ENCODE measurements around the gene CCDC117. TPM values are rescaled to one million over a fixed set of nuclear protein-coding genes. Genes with fewer than 3 reads are reported as not detected.

The CCDC117 gene
- total RNA-seq, 1 experiment from 2014 or later = 33.5 TPM

DNA sequence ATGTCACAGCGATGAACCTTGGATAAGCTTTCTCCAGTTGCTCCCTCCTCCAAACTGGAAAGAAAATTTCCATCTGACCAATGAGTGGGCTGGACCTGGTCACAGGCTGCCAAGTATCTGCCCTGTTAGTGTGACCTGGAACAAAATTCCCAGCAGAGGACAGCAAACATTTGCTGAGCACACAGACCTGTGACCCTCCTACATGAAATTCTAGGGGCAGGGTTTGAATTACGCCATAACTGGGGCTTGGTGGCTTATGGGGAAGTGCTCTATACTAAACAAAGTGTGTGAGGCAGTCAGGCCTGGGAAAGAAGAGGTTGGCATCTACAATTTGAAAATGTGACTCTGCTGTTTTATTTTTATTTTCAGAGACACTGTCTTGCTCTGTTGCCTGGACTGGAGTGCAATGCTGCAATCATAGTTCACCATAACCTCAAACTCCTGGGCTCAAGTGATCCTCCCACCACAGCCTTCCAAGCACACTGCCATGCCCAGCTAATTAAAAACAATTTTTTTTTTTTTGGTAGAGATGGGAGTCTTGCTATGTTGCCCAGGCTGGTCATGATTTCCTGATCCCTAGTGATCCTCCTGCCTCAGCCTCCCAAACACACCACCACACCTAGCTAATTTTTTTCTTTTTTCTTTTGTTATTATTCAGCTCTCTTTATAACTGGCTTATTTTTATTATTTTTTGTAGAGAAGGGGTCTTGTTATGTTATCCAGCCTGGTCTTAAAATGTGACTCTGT, 41.5 kb downstream of the CCDC117 start:
- H3K36me3 ChIP-seq (ENCODE audit: insufficient read depth, low read length, poor library complexity, severe bottlenecking) = no peaks in the 10 kb centered on the region
- intact Hi-C loops (cut with micrococcal nuclease; ENCODE audit: unreplicated experiment) = no loop called here
- no peaks in the 10 kb centered on the region for H3K4me1 ChIP-seq (ENCODE audit: insufficient read depth, low read length, poor library complexity, severe bottlenecking)
- CTCF ChIA-PET = no interaction called here
- BruUV-seq (replicated peaks) = no TSS peak
- no peak for DNase-seq (ENCODE audit: low spot score)
- no peak for TF ChIP-seq EZH2 (IDR thresholded peaks at IDR 0.05; ENCODE audit: borderline replicate concordance, low read depth, low read length, poor library complexity, severe bottlenecking)
- TF ChIP-seq CTCF (conservative IDR thresholded peaks at IDR 0.05; ENCODE audit: low read depth, low read length) = no peak
- no peak overlapping the region for H3K4me3 ChIP-seq (ENCODE audit: low read depth, low read length, poor library complexity, severe bottlenecking)
- no peak overlapping the region for H3K27ac ChIP-seq (ENCODE audit: low read depth, low read length, poor library complexity, severe bottlenecking)
- POLR2A ChIA-PET (ENCODE audit: low non-redundant PET) = no interaction called here
- H3K27me3 ChIP-seq (replicated peaks; ENCODE audit: insufficient read depth, low read depth, low read length, poor library complexity) = no peaks in the 10 kb centered on the region
- H3K9me3 ChIP-seq (ENCODE audit: low read depth, low read length, poor library complexity, severe bottlenecking) = no peaks in the 10 kb centered on the region

GRCh38 chr22:28815111-28815510, 42.6 kb downstream of the CCDC117 start:
- CTCF ChIA-PET = no interaction called here
- intact Hi-C loops (cut with micrococcal nuclease; ENCODE audit: unreplicated experiment) = no loop called here
- no TSS peak for BruUV-seq (replicated peaks)

GRCh38 chr22:28815729-28816128, 43.2 kb downstream of the CCDC117 start:
- TF ChIP-seq EZH2 (IDR thresholded peaks at IDR 0.05; ENCODE audit: borderline replicate concordance, low read depth, low read length, poor library complexity, severe bottlenecking) (no peak), CTCF (conservative IDR thresholded peaks at IDR 0.05; ENCODE audit: low read depth, low read length) (no peak)
- intact Hi-C loops (cut with micrococcal nuclease; ENCODE audit: unreplicated experiment) = no loop called here
- Histone ChIP-seq H3K4me1 (ENCODE audit: insufficient read depth, low read length, poor library complexity, severe bottlenecking) (no peaks in the 10 kb centered on the region), H3K4me3 (ENCODE audit: low read depth, low read length, poor library complexity, severe bottlenecking) (no peak overlapping the region), H3K36me3 (ENCODE audit: insufficient read depth, low read length, poor library complexity, severe bottlenecking) (no peaks in the 10 kb centered on the region), H3K27ac (ENCODE audit: low read depth, low read length, poor library complexity, severe bottlenecking) (no peak overlapping the region), H3K27me3 (replicated peaks; ENCODE audit: insufficient read depth, low read depth, low read length, poor library complexity) (no peaks in the 10 kb centered on the region), H3K9me3 (ENCODE audit: low read depth, low read length, poor library complexity, severe bottlenecking) (no peaks in the 10 kb centered on the region)
- ChIA-PET POLR2A (ENCODE audit: low non-redundant PET) (no interaction called here), CTCF (no interaction called here)
- no TSS peak for BruUV-seq (replicated peaks)
- DNase-seq (ENCODE audit: low spot score) = no peak

More at GRCh38 chr22:28815111-28815510, 42.6 kb downstream of the CCDC117 start:
- DNase-seq (ENCODE audit: low spot score) = no peak
- no peak overlapping the region for H3K4me3 ChIP-seq (ENCODE audit: low read depth, low read length, poor library complexity, severe bottlenecking)
- H3K36me3 ChIP-seq (ENCODE audit: insufficient read depth, low read length, poor library complexity, severe bottlenecking) = no peaks in the 10 kb centered on the region
- no peaks in the 10 kb centered on the region for H3K4me1 ChIP-seq (ENCODE audit: insufficient read depth, low read length, poor library complexity, severe bottlenecking)
- H3K9me3 ChIP-seq (ENCODE audit: low read depth, low read length, poor library complexity, severe bottlenecking) = no peaks in the 10 kb centered on the region
- no peak for TF ChIP-seq CTCF (conservative IDR thresholded peaks at IDR 0.05; ENCODE audit: low read depth, low read length)
- TF ChIP-seq EZH2 (IDR thresholded peaks at IDR 0.05; ENCODE audit: borderline replicate concordance, low read depth, low read length, poor library complexity, severe bottlenecking) = no peak
- H3K27me3 ChIP-seq (replicated peaks; ENCODE audit: insufficient read depth, low read depth, low read length, poor library complexity) = no peaks in the 10 kb centered on the region
- POLR2A ChIA-PET (ENCODE audit: low non-redundant PET) = interaction anchor here (0.6 kb wide), 1 partner anchor 931 kb away, joined by 3 read pairs; no protein-coding TSS in a partner anchor
- no peak overlapping the region for H3K27ac ChIP-seq (ENCODE audit: low read depth, low read length, poor library complexity, severe bottlenecking)
